Sigmoid colon (tissue), 4 donors: ENCODE results near the gene CRACR2A.

ENCODE experiments used
- EP300 ChIP-seq, 4 donors: sonication (generic); formaldehyde crosslinking; IDR thresholded peaks; one replicate each; pipeline ENCODE4 v1.6.1; 2017; ENCODE audit warnings: antibody characterized with exemption in 4 of 4
- POLR2A ChIP-seq, 2 donors: fragments of 450-650 bp; IDR thresholded peaks; one replicate each; pipeline ENCODE4 v1.6.1; 2016; ENCODE audit warnings: antibody characterized with exemption in 2 of 2, mild to moderate bottlenecking in 2 of 2, moderate library complexity in 2 of 2
- POLR2AphosphoS5 ChIP-seq, 4 donors: sonication (generic); formaldehyde crosslinking; IDR thresholded peaks; one replicate each; pipeline ENCODE4 v1.6.1; 2017; ENCODE audit warnings: antibody characterized with exemption in 4 of 4
- TF ChIP-seq, protein P1 (sequence below), 4 experiments: fragments of 450-650 bp in 3 of 4; fragments of 200-600 bp in 1 of 4; IDR thresholded peaks; one replicate each; pipeline ENCODE4 v1.5.1; 2016 to 2019; ENCODE audit warnings: antibody characterized with exemption in 4 of 4, mild to moderate bottlenecking in 3 of 4, moderate library complexity in 2 of 4

DNA sequence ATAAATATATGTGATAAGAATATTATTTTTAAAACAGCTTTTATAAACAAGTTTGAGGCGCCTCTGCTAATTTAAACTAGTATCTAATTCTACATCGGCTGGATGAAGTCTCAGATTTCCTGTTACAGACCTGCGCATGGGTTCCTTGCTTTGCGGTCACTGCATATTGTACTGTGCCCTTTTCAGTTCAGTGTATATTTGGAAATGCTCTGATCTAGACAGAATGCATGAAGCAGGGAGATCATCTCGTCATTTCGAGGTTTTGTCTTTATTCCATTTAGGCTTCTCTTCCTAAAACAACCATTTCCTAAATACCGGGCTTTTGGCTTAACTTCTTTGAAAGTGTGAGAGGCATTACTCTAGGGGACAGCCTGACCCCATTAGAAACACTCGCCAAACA, 25.6 kb downstream of the CRACR2A start:
- TF ChIP-seq, protein P1, sequence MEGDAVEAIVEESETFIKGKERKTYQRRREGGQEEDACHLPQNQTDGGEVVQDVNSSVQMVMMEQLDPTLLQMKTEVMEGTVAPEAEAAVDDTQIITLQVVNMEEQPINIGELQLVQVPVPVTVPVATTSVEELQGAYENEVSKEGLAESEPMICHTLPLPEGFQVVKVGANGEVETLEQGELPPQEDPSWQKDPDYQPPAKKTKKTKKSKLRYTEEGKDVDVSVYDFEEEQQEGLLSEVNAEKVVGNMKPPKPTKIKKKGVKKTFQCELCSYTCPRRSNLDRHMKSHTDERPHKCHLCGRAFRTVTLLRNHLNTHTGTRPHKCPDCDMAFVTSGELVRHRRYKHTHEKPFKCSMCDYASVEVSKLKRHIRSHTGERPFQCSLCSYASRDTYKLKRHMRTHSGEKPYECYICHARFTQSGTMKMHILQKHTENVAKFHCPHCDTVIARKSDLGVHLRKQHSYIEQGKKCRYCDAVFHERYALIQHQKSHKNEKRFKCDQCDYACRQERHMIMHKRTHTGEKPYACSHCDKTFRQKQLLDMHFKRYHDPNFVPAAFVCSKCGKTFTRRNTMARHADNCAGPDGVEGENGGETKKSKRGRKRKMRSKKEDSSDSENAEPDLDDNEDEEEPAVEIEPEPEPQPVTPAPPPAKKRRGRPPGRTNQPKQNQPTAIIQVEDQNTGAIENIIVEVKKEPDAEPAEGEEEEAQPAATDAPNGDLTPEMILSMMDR (IDR thresholded peaks at IDR 0.05): no peak
- TF ChIP-seq POLR2A (IDR thresholded peaks at IDR 0.05) (no peak), POLR2AphosphoS5 (IDR thresholded peaks at IDR 0.05) (no peak), EP300 (IDR thresholded peaks at IDR 0.05) (no peak)
